ENCODE data around the gene CNGB1.
A peak's percentile ranks its signal among the peaks of the same experiment; 100 is the strongest.
"Not testable (repeated sequence)": the region's sequence is repeated elsewhere in the genome, so short reads cannot be mapped to it uniquely, and the experiment has no call there.

Gene CNGB1

GRCh38 chr16:57900796-57901479 is 70.0 kb downstream of the CNGB1 start:
- no peak for DNase-seq

- DNase-seq: peak; percentile 76
Measured at GRCh38 chr16:57899771-57900661, 70.9 kb downstream of the CNGB1 start.

- no peak for DNase-seq
Measured at GRCh38 chr16:57898961-57899360, 72.0 kb downstream of the CNGB1 start.

GRCh38 chr16:57897996-57898395 is 72.9 kb downstream of the CNGB1 start:
- DNase-seq: no peak

GRCh38 chr16:57897053-57897784 is 73.7 kb downstream of the CNGB1 start:
- DNase-seq: no peak

- DNase-seq: not testable (repeated sequence)
Measured at GRCh38 chr16:57895081-57895547, 75.8 kb downstream of the CNGB1 start.

- no peak for DNase-seq
Measured at GRCh38 chr16:57894390-57895080, 76.4 kb downstream of the CNGB1 start.

GRCh38 chr16:57893559-57894389 is 77.2 kb downstream of the CNGB1 start:
- DNase-seq: peak; percentile 10

- no peak for DNase-seq
Measured at GRCh38 chr16:57893217-57893558, 77.7 kb downstream of the CNGB1 start.

- no peak for DNase-seq
Measured at GRCh38 chr16:57892447-57893096, 78.4 kb downstream of the CNGB1 start.

GRCh38 chr16:57892041-57892440 is 78.9 kb downstream of the CNGB1 start:
- no peak for DNase-seq

- DNase-seq: no peak
Measured at GRCh38 chr16:57890752-57891111, 80.2 kb downstream of the CNGB1 start.

- DNase-seq: no peak
Measured at GRCh38 chr16:57889960-57890751, 80.8 kb downstream of the CNGB1 start.

- no peak for DNase-seq
Measured at GRCh38 chr16:57889522-57889921, 81.4 kb downstream of the CNGB1 start.

GRCh38 chr16:57889111-57889510 is 81.8 kb downstream of the CNGB1 start:
- DNase-seq: no peak

GRCh38 chr16:57888128-57888527 is 82.8 kb downstream of the CNGB1 start:
- no peak for DNase-seq

GRCh38 chr16:57887711-57888110 is 83.2 kb downstream of the CNGB1 start:
- DNase-seq: no peak

- no peak for DNase-seq
Measured at GRCh38 chr16:57886427-57886826, 84.5 kb downstream of the CNGB1 start.

GRCh38 chr16:57884655-57885133 is 86.2 kb downstream of the CNGB1 start:
- no peak for DNase-seq

- no peak for DNase-seq
Measured at GRCh38 chr16:57883953-57884654, 86.8 kb downstream of the CNGB1 start.

Measured in activated CD4-positive, alpha-beta T cell treated with anti-CD3 and anti-CD28 coated beads, Interleukin-2, Interleukin-6, amounts not matched to agents 100 ng/mL and 50 ng/mL, durations not matched to agents 16 hours and 8 hours (primary cell).